GM21423 (cell line): ENCODE measurements around the gene LMAN2.
"Not testable (repeated sequence)": the region's sequence is repeated elsewhere in the genome, so short reads cannot be mapped to it uniquely, and the experiment has no call there.

Source experiments
- ATAC-seq: cut with Tn5 transposase; IDR thresholded peaks from one replicate; pipeline ENCODE4 v1.9.1; 2021; ENCODE audit warnings: mild to moderate bottlenecking, moderate library complexity; ENCODE audit not compliant: unreplicated experiment

LMAN2 gene

DNA sequence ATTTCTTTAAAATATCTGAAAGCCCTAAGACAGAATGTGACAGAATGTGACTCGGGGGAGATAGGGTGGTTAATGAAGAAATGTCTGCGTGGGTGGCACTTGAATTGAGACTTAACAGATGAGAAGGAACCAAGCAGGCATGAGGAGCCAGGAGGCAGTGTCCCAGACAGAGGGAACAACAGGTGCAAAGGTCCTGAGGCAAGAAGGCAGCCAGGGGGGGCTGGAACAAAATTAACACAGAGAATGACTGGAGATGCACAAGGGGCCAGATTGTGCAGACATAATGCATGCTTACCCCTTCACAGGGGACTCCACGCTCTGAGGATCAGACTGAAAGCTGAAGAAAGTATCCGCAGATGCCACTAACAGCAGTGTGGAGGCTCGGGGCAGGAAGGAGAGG is 1.7 kb downstream of the LMAN2 start:
- ATAC-seq = no peak

DNA sequence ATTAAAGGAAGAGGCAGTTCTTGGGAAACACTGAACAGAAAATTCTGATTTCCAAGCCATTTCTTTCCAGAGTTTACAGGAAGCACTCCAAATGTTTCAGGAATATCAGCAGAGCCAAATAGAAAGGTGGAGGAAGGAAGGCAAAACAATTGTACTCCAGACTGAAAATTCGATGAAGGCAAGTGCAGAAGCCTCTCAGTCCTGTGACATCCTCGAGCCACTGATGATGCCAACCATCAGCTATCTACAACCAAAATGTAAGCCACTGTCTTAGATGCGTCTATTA is 2.2 kb downstream of the LMAN2 start:
- no peak for ATAC-seq

DNA sequence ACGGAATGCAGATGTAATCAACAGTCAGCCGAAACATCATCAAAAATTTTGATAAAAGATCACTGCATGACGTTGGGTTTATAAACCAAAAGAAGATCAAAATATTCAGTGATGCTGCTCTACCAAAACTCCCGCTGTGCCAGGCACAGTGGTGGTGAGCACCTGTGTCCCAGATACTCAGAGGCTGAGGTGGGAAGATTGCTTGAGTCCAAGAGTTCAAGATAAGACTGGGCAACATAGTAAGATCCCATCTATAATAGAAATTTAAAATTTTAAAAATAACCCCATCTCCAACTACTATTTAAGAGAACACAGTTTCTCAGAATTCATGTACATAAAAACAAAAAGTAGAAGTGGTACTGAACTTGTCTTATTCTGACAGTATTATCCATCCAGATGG is 3.8 kb downstream of the LMAN2 start:
- ATAC-seq = no peak

DNA sequence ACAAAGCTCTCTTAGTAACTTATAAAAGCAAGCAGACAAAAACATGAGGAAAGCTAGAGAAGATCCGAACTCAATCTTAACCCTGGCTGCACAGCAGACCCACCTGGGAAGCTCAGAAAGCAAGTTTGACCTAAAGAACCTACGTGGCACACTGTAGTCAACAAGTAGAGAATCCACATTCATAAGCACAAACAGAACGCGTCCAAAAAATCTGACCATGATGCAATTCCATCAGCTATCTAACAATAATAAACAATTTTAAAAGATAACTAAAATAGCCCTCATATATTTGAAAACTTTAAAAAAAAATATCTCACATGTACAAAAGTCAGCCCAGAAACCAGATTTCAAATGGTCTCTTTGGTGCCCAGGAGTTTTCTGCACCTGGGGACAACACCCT is 4.6 kb downstream of the LMAN2 start:
- no peak for ATAC-seq

DNA sequence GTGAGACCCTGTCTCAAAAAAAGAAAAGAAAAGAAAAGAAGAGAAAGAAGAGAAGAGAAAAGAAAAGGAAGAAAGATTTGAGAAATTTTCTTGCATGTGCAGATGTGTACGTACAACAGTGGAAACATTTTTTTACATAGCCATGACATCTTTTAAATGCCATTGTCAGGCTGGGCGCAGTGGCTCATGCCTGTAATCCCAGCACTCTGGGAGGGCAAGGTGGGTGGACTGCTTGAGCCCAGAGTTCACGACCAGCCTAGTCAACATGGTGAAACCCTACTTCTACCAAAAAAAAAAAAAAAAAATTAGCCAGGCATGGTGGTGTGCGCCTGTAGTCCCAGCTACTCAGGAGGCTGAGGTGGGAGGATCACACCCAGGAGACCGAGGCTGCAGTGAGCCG is 6.6 kb downstream of the LMAN2 start:
- no peak for ATAC-seq

DNA sequence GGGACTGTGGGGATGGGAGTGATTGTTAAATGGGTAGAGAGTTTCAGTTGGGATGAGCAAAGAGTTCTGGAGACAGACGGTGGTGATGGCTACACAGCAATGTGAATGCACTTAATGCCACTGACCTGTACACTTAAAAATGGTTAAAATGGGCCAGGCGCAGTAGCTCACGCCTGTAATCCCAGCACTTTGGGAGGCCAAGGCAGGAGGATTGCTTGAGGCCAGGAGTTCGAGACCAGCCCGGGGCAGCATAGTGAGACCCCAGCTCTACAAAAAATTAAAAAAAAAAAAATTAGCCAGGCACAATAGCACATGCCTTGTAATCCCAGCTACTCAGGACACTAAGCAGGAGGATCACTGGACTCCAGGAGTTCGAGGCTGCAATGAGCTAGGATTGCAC is 7.7 kb downstream of the LMAN2 start:
- no peak for ATAC-seq

DNA sequence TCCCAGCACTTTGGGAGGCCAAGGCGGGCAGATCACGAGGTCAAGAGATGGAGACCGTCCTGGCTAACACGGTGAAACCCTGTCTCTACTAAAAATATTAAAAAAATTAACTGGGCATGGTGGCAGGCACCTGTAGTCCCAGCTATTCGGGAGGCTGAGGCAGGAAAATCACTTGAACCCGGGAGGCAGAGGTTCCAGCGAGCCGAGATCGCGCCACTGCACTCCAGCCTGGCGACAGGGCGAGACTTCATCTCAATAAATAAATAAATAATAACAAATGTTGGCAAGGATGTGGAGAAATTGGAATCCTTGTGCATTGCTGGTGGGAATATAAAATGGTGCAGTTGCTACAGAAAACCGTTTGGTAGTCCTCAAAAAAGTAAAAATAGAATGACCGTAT is 8.5 kb downstream of the LMAN2 start:
- ATAC-seq = not testable (repeated sequence)

DNA sequence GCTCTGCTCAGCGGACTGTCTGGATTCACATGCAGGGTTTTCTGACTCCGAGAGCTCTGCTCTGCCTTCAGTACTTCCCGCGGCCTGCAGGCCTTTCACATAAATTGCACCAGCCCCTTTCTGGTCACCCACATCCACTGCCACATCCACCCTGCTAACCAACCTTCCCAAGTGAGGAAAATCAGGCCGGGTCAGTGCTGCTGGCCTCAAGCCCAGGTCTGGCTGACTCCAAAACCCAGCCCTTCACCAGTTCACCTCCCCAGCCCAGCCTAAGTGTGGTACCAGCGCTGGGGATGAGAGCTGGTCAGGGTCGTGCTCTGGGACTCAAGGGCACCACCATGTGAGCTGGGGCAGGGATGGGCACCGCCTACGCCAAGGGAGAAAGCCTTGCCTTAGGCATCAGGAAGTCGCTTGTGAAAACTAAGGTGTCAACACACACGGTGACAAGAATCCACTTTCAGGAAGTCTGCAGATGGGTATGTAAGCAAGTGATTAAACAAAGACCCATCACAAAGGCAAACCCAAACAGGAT is 12.3 kb downstream of the LMAN2 start:
- no peak for ATAC-seq

DNA sequence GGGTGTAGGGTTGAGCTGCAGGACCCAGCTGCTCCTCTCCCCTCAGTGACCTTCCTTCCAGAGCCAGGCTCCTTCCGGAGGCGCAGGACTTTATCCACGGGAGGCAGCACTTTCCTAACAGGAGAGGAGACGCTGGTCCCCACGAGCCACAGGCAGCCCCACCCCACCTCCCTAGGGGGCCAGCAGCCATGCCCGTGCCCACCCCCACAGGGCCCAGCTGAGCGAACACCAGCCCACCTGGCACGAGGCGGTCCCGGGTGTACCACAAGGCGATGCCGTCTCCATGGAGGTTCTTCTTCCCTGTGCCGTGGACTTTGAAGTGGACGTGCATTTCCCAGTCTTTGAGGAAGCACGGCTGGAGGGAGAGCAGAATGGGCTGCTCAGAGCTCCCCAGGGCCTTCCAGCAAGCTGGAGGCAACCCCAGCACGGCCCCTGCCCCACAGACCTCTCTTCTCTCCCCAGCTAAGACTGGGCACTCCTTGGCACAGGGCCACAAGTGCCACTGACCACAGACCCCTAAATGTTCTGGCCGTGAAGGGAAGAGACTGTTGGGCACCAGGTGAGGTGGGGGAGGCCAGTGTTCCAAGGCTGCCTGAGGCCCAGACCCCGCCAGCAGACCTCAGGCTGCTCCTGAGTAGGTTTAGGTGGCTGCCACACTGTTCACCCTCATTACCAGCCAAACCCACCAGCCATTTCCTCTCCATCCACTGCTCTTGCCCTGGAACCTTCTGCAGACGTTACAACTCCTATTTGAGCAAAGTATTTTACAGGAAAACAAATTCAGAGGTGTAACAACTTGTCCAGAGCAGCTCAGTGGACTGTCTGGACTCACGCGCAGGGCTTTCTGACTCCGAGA is 13.0 kb downstream of the LMAN2 start:
- ATAC-seq = no peak

DNA sequence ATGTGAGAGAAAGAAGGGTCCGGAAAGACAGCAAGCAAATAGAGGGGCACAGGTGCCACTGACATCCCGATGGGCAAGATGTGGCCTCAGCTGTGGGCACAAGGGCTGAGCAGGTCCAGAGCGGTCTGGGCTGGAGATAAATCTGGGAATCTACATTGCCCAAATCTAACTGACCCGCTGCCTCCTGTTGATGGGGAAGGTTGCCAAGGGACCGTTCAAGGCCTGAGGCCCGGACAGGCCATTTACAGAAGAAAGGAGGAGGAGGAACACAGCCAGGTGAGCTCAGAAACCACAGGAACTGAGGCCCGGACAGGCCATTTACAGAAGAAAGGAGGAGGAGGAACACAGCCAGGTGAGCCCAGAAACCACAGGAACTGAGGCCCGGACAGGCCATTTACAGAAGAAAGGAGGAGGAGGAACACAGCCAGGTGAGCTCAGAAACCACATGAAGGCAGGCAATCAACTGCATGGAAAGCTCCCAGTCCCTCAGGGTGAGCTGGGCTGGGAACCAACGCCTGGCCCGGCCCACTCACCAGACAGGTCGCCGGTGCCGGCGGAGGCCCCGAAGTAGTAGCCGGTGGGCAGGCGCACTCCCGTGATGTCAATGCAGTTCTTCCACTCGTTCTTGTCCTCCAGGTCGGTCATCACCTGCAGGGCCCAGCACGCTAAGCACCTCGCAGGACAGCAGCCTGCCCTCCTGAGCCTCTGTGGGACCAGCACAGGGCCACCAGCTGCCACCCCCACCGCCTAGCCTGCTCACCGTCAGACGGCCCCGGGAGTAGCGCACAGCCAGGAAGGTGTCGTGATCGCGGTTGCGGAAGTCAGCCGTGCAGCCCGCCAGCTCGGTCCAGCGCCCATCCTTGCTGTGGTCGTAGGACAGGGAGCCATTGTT is 14.6 kb downstream of the LMAN2 start:
- no peak for ATAC-seq

DNA sequence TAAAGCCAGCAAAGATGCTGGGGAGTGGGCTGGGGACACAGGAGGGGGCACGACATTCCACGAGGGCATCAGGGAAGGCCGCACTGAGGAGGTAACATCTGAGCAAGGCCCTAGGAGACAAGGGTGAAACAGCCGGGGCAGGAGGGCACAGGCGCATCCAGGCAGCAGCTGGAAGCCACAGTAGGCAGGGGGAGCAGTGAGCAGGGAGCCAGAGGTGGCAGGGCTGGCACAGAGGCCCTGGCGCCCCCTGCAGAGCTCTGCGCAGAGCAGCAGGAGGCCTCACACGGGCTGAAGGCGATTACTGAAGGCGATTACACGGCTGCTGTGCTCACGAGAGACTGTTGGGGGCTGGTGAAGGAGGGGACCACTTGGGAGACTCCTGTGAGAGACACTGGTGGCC is 15.4 kb downstream of the LMAN2 start:
- ATAC-seq = no peak

DNA sequence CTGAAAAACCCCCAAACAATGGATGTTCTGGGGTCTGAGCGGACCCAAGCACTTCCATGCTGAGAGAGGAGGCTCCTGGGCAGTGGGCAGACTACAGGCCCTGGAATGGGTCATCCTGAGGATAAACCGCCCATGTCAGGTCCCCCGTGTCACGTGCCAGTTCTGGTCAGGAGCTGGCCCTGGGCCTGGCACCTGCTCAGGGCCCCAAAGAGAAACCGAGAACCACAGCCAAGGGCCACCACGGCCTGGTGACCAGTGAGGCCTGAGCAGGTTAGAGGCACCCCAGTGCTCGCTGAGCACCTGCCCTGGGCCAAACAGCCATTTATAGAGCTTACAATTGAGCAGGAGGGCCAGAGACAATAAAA is 15.8 kb downstream of the LMAN2 start:
- no peak for ATAC-seq

DNA sequence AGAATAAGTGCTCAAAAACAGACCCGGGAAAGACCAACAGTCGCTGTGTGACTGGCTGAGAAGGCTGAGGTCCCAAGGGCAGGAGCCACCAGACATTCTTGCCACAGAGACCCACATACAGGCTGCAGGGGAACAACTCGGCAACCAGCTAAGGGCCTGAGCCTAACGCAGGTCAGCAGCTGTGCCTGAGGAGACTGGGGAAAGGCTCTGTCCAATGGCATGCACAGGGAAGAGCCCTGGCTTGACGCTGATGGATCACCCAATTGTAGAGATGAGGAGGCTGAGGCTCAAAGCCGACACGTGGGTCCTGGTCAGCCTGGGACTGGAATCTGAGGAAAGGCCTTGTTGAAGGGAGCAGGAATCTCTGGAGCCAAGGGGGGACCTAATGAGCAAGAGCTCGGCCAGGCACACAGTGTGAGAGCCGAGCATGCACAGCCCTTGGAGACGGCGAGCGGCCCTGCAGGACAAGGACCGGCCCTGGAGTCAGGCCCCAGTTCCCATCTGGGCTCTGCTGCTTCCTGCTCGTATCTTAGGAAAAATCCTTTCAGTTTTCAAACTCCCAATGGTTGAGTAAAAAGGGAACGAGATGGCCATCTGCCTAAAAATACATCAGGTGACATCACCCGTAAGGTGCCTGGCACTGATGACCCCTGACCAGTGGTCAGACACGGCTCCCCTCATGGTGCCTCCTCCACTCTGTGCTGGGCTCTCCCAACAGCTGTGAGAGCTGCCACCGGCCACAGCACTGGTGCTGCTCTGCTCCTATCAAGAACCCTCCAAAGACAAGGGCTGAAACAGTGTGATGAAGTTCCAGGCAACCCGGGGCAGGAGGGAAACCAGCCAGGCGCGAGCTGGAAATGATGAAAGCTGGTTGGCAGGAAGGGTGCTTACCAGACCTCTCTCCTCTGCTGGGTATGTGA is 16.4 kb downstream of the LMAN2 start:
- ATAC-seq = no peak

DNA sequence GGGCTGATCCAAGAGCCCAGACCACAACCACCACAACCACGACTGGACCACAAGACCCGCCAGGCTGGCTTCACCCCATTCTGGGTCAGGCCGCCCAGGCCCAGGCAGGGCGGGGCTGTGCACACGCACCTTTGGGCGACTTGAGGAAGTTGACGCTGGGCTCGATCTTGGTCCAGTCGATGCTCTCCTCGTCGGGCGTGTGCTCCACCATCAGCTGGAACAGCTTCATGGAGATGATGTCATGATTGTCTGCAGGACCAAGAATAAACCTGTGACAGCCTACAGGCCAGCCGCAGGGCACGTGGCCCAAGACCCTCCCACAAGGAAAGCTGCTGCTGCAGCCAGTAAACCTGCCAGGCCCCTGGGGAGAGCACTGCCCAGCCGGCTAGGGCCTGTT is 17.3 kb downstream of the LMAN2 start:
- no peak for ATAC-seq

DNA sequence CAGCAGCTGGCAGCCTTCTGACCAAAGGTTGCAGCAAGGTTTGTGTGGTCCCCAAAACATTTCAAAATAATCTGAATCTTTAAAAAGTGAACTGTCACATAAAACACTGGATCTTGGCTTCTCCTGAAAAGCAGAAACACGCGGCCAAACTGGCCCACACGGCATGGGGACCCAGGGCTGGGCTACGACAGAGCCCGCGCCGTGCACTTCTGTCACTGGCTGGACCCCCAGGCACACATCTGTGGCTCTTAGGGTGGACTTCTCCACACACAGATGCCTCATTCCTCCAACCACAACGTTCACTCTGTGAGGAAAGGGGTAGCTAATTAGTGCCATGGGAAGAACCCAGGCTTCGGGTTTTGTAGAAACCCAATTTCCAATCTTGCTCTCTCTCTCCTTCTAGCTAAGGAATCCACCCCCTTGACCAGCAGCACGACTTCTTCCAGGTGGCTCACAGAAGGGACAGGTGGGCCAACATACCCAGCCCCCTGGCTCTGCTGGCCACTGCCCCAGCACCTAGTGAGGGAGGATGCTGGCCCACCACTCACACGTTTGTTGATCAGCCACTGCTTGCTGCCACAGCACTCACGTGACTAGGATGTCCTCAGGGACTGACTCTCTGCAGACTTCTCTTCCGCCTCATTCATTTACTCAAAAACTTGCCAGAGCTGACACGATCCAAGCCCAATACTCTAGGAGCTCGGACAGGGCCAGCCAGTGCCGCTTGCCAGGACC is 17.9 kb downstream of the LMAN2 start:
- ATAC-seq = no peak

DNA sequence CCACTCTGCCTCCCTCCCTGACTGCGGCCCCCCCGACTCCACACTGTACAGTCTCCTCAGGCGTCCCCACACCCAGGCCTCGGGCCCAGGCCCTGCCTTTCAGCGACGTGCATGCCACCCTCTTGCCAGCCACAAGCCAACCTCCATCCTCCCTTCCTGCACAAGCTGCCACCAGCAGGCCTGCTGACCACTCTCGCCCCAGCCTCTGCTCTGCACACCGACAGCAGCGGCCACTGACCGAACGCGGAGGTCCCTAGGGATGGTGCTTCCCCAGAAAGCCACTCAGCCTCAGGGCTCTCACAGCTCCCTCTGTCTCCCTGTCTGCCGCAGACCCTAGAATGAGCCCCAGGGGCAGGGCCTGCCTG is 18.6 kb downstream of the LMAN2 start:
- no peak for ATAC-seq

DNA sequence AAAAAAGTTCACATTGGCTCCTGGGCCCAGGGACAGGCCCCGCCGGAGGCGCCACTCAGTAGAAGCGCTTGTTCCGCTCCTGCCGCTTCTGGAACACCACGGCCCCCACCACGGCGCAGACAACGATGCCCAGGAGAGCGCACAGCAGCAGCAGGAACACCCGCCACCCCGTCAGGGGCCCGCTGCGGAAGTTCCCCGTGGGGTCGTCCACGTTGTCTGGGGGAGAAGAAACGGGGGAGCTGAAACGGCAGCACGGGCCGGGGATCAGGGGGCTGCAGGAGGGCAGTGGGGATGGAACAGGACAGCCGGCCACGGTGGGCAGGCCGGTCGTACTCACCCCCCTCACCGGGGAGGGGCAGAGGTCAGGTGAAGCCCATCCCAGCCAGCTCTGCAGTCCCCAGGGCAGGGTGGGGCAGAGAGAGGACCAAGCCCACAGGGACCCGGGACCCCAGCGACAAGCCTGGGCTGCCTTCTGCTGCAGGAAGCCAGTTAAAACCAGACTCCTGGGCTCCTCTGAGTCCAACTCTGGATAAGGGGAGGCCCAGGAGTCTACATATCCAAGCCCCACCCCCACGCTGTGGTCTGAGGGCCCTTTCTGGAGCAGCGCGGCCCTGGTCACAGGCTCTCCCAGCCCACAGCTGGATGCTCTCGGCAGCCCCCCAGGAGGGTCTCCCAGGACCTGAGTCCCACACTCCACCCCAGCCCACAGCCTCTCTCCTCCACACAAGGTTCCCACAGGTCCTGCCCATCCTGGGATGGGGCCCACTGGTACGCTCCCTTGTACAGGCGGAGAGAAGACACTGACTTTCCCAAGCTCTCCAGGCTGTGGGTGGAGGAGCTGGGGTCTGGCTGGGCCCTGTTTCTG is 19.2 kb downstream of the LMAN2 start:
- ATAC-seq = no peak

DNA sequence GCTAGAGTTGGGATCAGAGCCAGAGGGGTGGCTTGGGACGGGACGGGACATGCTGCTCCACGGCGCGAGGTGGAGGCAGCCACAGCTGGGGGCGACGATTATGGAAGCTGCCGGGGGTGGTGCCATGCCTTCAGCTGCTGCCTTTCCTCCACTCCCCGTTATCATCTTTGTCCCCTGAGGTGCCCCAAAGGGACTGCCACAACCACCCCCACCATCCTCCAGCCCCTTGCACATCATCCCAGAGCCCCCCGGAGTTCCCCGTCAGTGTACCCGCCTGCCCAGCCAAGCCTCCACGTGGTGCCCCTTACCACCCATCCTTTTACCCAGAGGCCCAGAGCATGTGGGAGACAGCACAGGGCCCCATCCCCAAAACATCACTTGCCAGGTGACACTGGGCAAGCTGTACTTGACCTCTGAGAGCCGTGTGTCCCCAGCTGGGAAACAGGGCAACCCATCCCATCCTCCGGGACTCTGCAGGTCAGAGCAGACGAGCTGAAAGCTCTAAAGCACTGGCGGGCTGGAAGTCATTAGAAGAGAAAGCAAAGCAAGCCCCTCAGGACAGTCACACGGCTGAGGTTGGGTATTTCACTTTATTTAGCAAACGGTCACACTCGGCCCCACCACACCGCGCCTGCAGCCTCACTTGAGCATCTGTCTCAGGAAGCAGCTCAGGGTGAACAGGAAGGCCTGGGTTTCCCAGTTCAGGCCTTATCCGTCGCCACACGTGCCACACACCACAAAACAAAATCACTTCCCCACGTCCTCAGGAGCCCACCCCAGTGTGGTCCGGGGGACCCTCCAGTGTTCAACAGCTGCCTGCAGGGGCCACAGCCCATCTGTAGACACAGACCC is 20.3 kb downstream of the LMAN2 start:
- ATAC-seq = no peak

DNA sequence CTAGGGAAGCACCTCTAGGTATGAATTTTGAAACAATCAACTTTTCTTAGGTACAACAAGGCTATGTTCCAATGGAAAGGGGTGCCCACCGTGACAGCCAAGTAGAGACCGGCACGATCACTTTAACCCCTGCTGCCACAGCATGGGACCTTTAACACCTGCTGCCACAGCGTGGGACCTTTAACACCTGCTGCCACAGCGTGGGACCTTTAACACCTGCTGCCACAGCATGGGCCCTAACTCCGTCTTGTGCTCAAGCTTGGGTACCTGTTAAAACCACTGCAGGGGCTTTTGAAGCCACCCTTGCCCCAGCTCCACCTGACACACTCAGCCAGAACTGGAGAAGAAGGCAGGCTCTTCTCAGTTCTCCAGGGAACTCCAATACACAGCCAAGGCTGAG is 21.6 kb downstream of the LMAN2 start:
- no peak for ATAC-seq
